HFF-Myc (cell line): Measurements from ENCODE around the gene CAB39L.

ENCODE experiments used
- DNase-seq: peaks from one replicate; pipeline ENCODE4 v3.0.0-alpha.2; 2011; ENCODE audit warnings: low read depth; ENCODE audit errors: extremely low read depth
- H3K4me3 ChIP-seq: replicated peaks from 2 replicates; pipeline ENCODE4 v1.5.1; 2011; ENCODE audit warnings: low read depth, mild to moderate bottlenecking, control low read depth, low read length
- CTCF ChIP-seq: IDR thresholded peaks from 2 replicates; pipeline ENCODE4 v1.5.1; 2012; ENCODE audit warnings: mild to moderate bottlenecking, low read depth, low read length, control low read depth; ENCODE audit errors: missing control alignments

CAB39L gene

GRCh38 chr13:49464621-49465325 lies 20.9 kb upstream of the CAB39L start:
- no peak overlapping the region for H3K4me3 ChIP-seq
- no peak for TF ChIP-seq CTCF
- DNase-seq = no peak

GRCh38 chr13:49464085-49464484 lies 20.2 kb upstream of the CAB39L start:
- no peak overlapping the region for H3K4me3 ChIP-seq
- no peak for DNase-seq
- TF ChIP-seq CTCF = no peak

- no peak for TF ChIP-seq CTCF
- H3K4me3 ChIP-seq = no peak overlapping the region
- no peak for DNase-seq
Measured at GRCh38 chr13:49459580-49459979, 15.7 kb upstream of the CAB39L start.

GRCh38 chr13:49457221-49457620 lies 13.4 kb upstream of the CAB39L start:
- DNase-seq = no peak
- no peak for TF ChIP-seq CTCF
- H3K4me3 ChIP-seq = no peak overlapping the region

- no peak for DNase-seq
- TF ChIP-seq CTCF = no peak
- H3K4me3 ChIP-seq = no peak overlapping the region
Measured at GRCh38 chr13:49456156-49456555, 12.3 kb upstream of the CAB39L start.

GRCh38 chr13:49455007-49455398 lies 11.1 kb upstream of the CAB39L start:
- no peak overlapping the region; the same call in 1 of the 2 replicates for H3K4me3 ChIP-seq
- TF ChIP-seq CTCF = no peak
- DNase-seq = no peak
